Measurements from ENCODE around the gene IGFL1. TPM values are rescaled to one million over a fixed set of nuclear protein-coding genes. Genes with fewer than 3 reads are reported as not detected.
"Not testable (repeated sequence)": the region's sequence is repeated elsewhere in the genome, so short reads cannot be mapped to it uniquely, and the experiment has no call there.

IGFL1 gene
- total RNA-seq, 1 donor from 2014 or later, result 2.1 TPM

- Mint-ChIP-seq H3K27ac (ENCODE audit: unreplicated experiment) (no peak overlapping the region), H3K9me3 (ENCODE audit: low read depth) (no peaks in the 10 kb centered on the region), H3K4me3 (ENCODE audit: unreplicated experiment) (no peak overlapping the region), H3K36me3 (ENCODE audit: low read depth) (peaks cover 3% of the 10 kb centered on the region), H3K27me3 (ENCODE audit: low read depth) (peaks cover 63% of the 10 kb centered on the region), H3K4me1 (ENCODE audit: low read depth) (no peaks in the 10 kb centered on the region)
- TF ChIP-seq CTCF (IDR thresholded peaks at IDR 0.05), result no peak
- no peak for DNase-seq (ENCODE audit: low spot score)
These were observed 9.9 kb downstream of the IGFL1 start for GRCh38 chr19:46239193-46240024.

DNA sequence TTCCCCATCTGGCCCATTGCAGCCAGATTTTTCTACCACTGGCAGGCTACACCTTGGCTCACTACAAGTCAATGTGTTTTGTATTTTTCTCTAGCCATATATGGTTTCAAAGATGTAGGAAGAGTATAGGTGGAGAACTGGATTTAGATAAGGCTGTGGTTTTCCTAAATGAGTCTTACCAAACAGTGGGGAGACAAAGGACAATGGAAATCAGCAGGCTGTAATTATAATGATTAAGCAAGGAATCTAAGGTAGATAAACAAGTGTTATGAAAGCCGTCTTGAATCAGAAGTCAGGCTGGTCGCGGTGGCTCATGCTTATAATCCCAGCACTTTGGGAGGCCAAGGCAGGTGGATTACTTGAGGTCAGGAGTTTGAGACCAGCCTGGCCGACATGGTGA lies 11.2 kb downstream of the IGFL1 start:
- H3K36me3 Mint-ChIP-seq (ENCODE audit: low read depth), result peaks cover 3% of the 10 kb centered on the region
- no peak for DNase-seq (ENCODE audit: low spot score)
- no peaks in the 10 kb centered on the region for H3K4me1 Mint-ChIP-seq (ENCODE audit: low read depth)
- peaks cover 64% of the 10 kb centered on the region for H3K27me3 Mint-ChIP-seq (ENCODE audit: low read depth)
- TF ChIP-seq CTCF (IDR thresholded peaks at IDR 0.05), result no peak
- H3K4me3 Mint-ChIP-seq (ENCODE audit: unreplicated experiment), result no peak overlapping the region
- no peak overlapping the region for H3K27ac Mint-ChIP-seq (ENCODE audit: unreplicated experiment)
- H3K9me3 Mint-ChIP-seq (ENCODE audit: low read depth), result no peaks in the 10 kb centered on the region

GRCh38 chr19:46241626-46242025 lies 12.1 kb downstream of the IGFL1 start:
- Mint-ChIP-seq H3K9me3 (ENCODE audit: low read depth) (no peaks in the 10 kb centered on the region), H3K4me3 (ENCODE audit: unreplicated experiment) (no peak overlapping the region), H3K4me1 (ENCODE audit: low read depth) (no peaks in the 10 kb centered on the region), H3K27me3 (ENCODE audit: low read depth) (peaks cover 62% of the 10 kb centered on the region), H3K27ac (ENCODE audit: unreplicated experiment) (no peak overlapping the region), H3K36me3 (ENCODE audit: low read depth) (peaks cover 3% of the 10 kb centered on the region)
- DNase-seq (ENCODE audit: low spot score), result no peak
- no peak for TF ChIP-seq CTCF (IDR thresholded peaks at IDR 0.05)

- H3K36me3 Mint-ChIP-seq (ENCODE audit: low read depth); H3K9me3 Mint-ChIP-seq (ENCODE audit: low read depth); H3K4me3 Mint-ChIP-seq (ENCODE audit: unreplicated experiment); H3K4me1 Mint-ChIP-seq (ENCODE audit: low read depth); DNase-seq (ENCODE audit: low spot score); H3K27ac Mint-ChIP-seq (ENCODE audit: unreplicated experiment): not testable (repeated sequence)
- H3K27me3 Mint-ChIP-seq (ENCODE audit: low read depth), result peaks cover 66% of the 10 kb centered on the region
These were observed 13.6 kb downstream of the IGFL1 start for GRCh38 chr19:46243081-46243654.

GRCh38 chr19:46250076-46250735 lies 20.7 kb downstream of the IGFL1 start:
- Mint-ChIP-seq H3K4me3 (ENCODE audit: unreplicated experiment) (no peak overlapping the region), H3K9me3 (ENCODE audit: low read depth) (peaks cover 4% of the 10 kb centered on the region), H3K36me3 (ENCODE audit: low read depth) (peaks cover 2% of the 10 kb centered on the region), H3K4me1 (ENCODE audit: low read depth) (peaks cover 15% of the 10 kb centered on the region), H3K27me3 (ENCODE audit: low read depth) (peaks cover 63% of the 10 kb centered on the region), H3K27ac (ENCODE audit: unreplicated experiment) (no peak overlapping the region)
- no peak for DNase-seq (ENCODE audit: low spot score)
- TF ChIP-seq CTCF (IDR thresholded peaks at IDR 0.05), result no peak
